ENCODE results near the gene MYZAP. TPM values are rescaled to one million over a fixed set of nuclear protein-coding genes. Genes with fewer than 3 reads are reported as not detected.

MYZAP gene
- polyA plus RNA-seq, 1 of the 3 experiments (the other 2 are of a cell fraction): 0.07 TPM

- Histone ChIP-seq H3K27me3 (ENCODE audit: insufficient read depth) (no peaks in the 10 kb centered on the region), H3K4me3 (ENCODE audit: low read depth in 2 of 2, low read length in 1 of 2) (peak overlapping the region; percentile 80 to 99), H2AFZ (ENCODE audit: low read depth) (peak overlapping the region; percentile 90), H3K9ac (peak overlapping the region; percentile 95; the same call in 1 of the 2 replicates), H3K27ac (ENCODE audit: low read depth in 2 of 2, low read length in 1 of 2) (peak overlapping the region; percentile 73 to 82), H3K9me2 (no peaks in the 10 kb centered on the region), H3K9me3 (no peaks in the 10 kb centered on the region), H3F3A (replicated peaks; ENCODE audit: insufficient read depth) (peaks cover 6% of the 10 kb centered on the region), H3K4me1 (ENCODE audit: control insufficient read depth in 1 of 2, insufficient read depth in 2 of 2, low read depth in 1 of 2, low read length in 1 of 2) (peaks cover 0 to 12% of the 10 kb centered on the region in 2 experiments; a peak in 3 of 4 replicates), H3K79me2 (ENCODE audit: insufficient read depth) (peaks cover 38% of the 10 kb centered on the region), H3K4me2 (peak overlapping the region; percentile 80), H4K20me1 (ENCODE audit: insufficient read depth) (peaks cover 3% of the 10 kb centered on the region; the same call in 1 of the 2 replicates), H3K36me3 (replicated peaks in 1 of 2; ENCODE audit: control insufficient read depth in 1 of 2, insufficient read depth in 2 of 2, low read length in 1 of 2) (peaks cover 13 to 14% of the 10 kb centered on the region in 2 experiments)
- CTCF ChIA-PET: interaction anchor here (1.1 to 3.1 kb wide), 6 partner anchors 27 to 365 kb away, joined by 3 to 17 read pairs (median 10); partner anchors contain the start of gene ALDH1A2
- TF ChIP-seq FOXJ3 (CRISPR knock-in tag; IDR thresholded peaks at IDR 0.05) (no peak), RFX5 (IDR thresholded peaks at IDR 0.05; ENCODE audit: low read length) (no peak), RAD21 (IDR thresholded peaks at IDR 0.05; ENCODE audit: low read length) (no peak), MXI1 (IDR thresholded peaks at IDR 0.05; ENCODE audit: low read depth, low read length) (no peak), GABPA (IDR thresholded peaks at IDR 0.05; ENCODE audit: low read depth) (no peak), NFIC (IDR thresholded peaks at IDR 0.05; ENCODE audit: borderline replicate concordance) (no peak), YY1 (IDR thresholded peaks at IDR 0.05; ENCODE audit: low read depth) (no peak), USF1 (IDR thresholded peaks at IDR 0.05; ENCODE audit: borderline replicate concordance, low read depth) (no peak), PBX3 (IDR thresholded peaks at IDR 0.05) (no peak), SIN3A (IDR thresholded peaks at IDR 0.05; ENCODE audit: borderline replicate concordance, low read depth, low read length) (no peak), CHD2 (IDR thresholded peaks at IDR 0.05; ENCODE audit: low read length, partially characterized antibody) (no peak), POLR2AphosphoS5 (IDR thresholded peaks at IDR 0.05; ENCODE audit: low read depth, low read length) (no peak), FOXM1 (IDR thresholded peaks at IDR 0.05; ENCODE audit: low read depth) (no peak), ELF1 (IDR thresholded peaks at IDR 0.05) (no peak), NRF1 (IDR thresholded peaks at IDR 0.05; ENCODE audit: low read depth, low read length) (no peak), EP300 (IDR thresholded peaks at IDR 0.05; ENCODE audit: borderline replicate concordance in 1 of 2, low read depth in 1 of 2, low read length in 1 of 2) (no peak), SMC3 (IDR thresholded peaks at IDR 0.05; ENCODE audit: low read depth, low read length) (no peak), GATA2 (CRISPR knock-in tag; IDR thresholded peaks at IDR 0.05) (no peak)
- TF ChIP-seq, protein P1, sequence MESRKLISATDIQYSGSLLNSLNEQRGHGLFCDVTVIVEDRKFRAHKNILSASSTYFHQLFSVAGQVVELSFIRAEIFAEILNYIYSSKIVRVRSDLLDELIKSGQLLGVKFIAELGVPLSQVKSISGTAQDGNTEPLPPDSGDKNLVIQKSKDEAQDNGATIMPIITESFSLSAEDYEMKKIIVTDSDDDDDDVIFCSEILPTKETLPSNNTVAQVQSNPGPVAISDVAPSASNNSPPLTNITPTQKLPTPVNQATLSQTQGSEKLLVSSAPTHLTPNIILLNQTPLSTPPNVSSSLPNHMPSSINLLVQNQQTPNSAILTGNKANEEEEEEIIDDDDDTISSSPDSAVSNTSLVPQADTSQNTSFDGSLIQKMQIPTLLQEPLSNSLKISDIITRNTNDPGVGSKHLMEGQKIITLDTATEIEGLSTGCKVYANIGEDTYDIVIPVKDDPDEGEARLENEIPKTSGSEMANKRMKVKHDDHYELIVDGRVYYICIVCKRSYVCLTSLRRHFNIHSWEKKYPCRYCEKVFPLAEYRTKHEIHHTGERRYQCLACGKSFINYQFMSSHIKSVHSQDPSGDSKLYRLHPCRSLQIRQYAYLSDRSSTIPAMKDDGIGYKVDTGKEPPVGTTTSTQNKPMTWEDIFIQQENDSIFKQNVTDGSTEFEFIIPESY (IDR thresholded peaks at IDR 0.05; ENCODE audit: borderline replicate concordance, low read depth): no peak
- TF ChIP-seq, protein P2, sequence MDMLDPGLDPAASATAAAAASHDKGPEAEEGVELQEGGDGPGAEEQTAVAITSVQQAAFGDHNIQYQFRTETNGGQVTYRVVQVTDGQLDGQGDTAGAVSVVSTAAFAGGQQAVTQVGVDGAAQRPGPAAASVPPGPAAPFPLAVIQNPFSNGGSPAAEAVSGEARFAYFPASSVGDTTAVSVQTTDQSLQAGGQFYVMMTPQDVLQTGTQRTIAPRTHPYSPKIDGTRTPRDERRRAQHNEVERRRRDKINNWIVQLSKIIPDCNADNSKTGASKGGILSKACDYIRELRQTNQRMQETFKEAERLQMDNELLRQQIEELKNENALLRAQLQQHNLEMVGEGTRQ (IDR thresholded peaks at IDR 0.05; ENCODE audit: borderline replicate concordance, low read depth, low read length): no peak
- DNase-seq: no peak
- POLR2A ChIA-PET: interaction anchor here (0.9 to 1.5 kb wide), 3 partner anchors 9 to 79 kb away, joined by 3 to 4 read pairs (median 4); no protein-coding TSS in a partner anchor
- 75% methylated on average over 11 of the region's 12 CpGs for WGBS (ENCODE audit: low lambda C conversion rate)
These were observed 114.2 kb downstream of the MYZAP start for GRCh38 chr15:57705746-57706404.

Measured in SK-N-SH (cell line).